HPDE6-E6E7 (cell line): ENCODE results near the gene PRKAG2.
"Not testable (repeated sequence)": the region's sequence is repeated elsewhere in the genome, so short reads cannot be mapped to it uniquely, and the experiment has no call there.

Source experiments
- DNase-seq: peaks from one replicate; pipeline ENCODE4 v3.0.0; 2011; ENCODE audit warnings: missing footprints; ENCODE audit errors: extremely low spot score

The PRKAG2 gene

GRCh38 chr7:151834271-151835035, 42.5 kb downstream of the PRKAG2 start:
- no peak for DNase-seq

- DNase-seq = no peak
These were observed 43.2 kb downstream of the PRKAG2 start for GRCh38 chr7:151833691-151834090.

- no peak for DNase-seq
These were observed 43.7 kb downstream of the PRKAG2 start for GRCh38 chr7:151833213-151833651.

GRCh38 chr7:151832656-151833055, 44.3 kb downstream of the PRKAG2 start:
- no peak for DNase-seq

- DNase-seq = no peak
These were observed 44.8 kb downstream of the PRKAG2 start for GRCh38 chr7:151832138-151832537.

- DNase-seq = no peak
These were observed 45.3 kb downstream of the PRKAG2 start for GRCh38 chr7:151831606-151832005.

GRCh38 chr7:151830121-151830830, 46.6 kb downstream of the PRKAG2 start:
- DNase-seq = no peak

GRCh38 chr7:151829707-151830106, 47.2 kb downstream of the PRKAG2 start:
- no peak for DNase-seq

GRCh38 chr7:151827620-151828019, 49.3 kb downstream of the PRKAG2 start:
- DNase-seq = no peak

GRCh38 chr7:151826316-151826715, 50.6 kb downstream of the PRKAG2 start:
- not testable (repeated sequence) for DNase-seq

GRCh38 chr7:151825721-151826120, 51.2 kb downstream of the PRKAG2 start:
- no peak for DNase-seq

- no peak for DNase-seq
These were observed 52.5 kb downstream of the PRKAG2 start for GRCh38 chr7:151824373-151824933.

- DNase-seq = no peak
These were observed 53.1 kb downstream of the PRKAG2 start for GRCh38 chr7:151823566-151824372.

- no peak for DNase-seq
These were observed 54.3 kb downstream of the PRKAG2 start for GRCh38 chr7:151822541-151823181.

- DNase-seq = no peak
These were observed 54.9 kb downstream of the PRKAG2 start for GRCh38 chr7:151821806-151822540.

GRCh38 chr7:151821226-151821625, 55.7 kb downstream of the PRKAG2 start:
- no peak for DNase-seq

GRCh38 chr7:151820491-151821105, 56.3 kb downstream of the PRKAG2 start:
- no peak for DNase-seq

GRCh38 chr7:151819866-151820265, 57.0 kb downstream of the PRKAG2 start:
- DNase-seq = no peak

- DNase-seq = peak; percentile 48
These were observed 58.0 kb downstream of the PRKAG2 start for GRCh38 chr7:151818674-151819519.
